Activated T-cell treated with anti-CD3 and anti-CD28 coated beads, Interleukin-2, amount 50 U/mL, for 24 hours (primary cell): ENCODE data around the gene PRDM16.

Source experiments
- DNase-seq: peaks from one replicate; pipeline ENCODE4 v3.0.0-alpha.2; 2020
- H3K27ac Mint-ChIP-seq: 2 replicates; pipeline ENCODE4 v1.8.0; 2020; ENCODE audit warnings: mild to moderate bottlenecking, mixed read lengths
- H3K27me3 Mint-ChIP-seq: 2 replicates; pipeline ENCODE4 v1.8.0; 2020; ENCODE audit warnings: mixed read lengths
- H3K36me3 Mint-ChIP-seq: 2 replicates; pipeline ENCODE4 v1.8.0; 2020; ENCODE audit warnings: low read depth, mixed read lengths
- H3K4me1 Mint-ChIP-seq: 2 replicates; pipeline ENCODE4 v1.8.0; 2020; ENCODE audit warnings: low read depth, mixed read lengths
- H3K4me3 Mint-ChIP-seq: 2 replicates; pipeline ENCODE4 v1.8.0; 2020; ENCODE audit warnings: mild to moderate bottlenecking, moderate library complexity, mixed read lengths
- H3K9me3 Mint-ChIP-seq: 2 replicates; pipeline ENCODE4 v1.8.0; 2020; ENCODE audit warnings: mixed read lengths

PRDM16 gene

GRCh38 chr1:3335754-3336640, 267.0 kb downstream of the PRDM16 start:
- Mint-ChIP-seq H3K36me3 (no peaks in the 10 kb centered on the region), H3K4me1 (no peaks in the 10 kb centered on the region), H3K27me3 (peaks cover 7% of the 10 kb centered on the region), H3K9me3 (no peaks in the 10 kb centered on the region), H3K4me3 (no peak overlapping the region), H3K27ac (no peak overlapping the region)
- DNase-seq, result no peak

- no peak overlapping the region for H3K4me3 Mint-ChIP-seq
- no peak for DNase-seq
- no peaks in the 10 kb centered on the region for H3K36me3 Mint-ChIP-seq
- H3K27ac Mint-ChIP-seq, result no peak overlapping the region
- H3K4me1 Mint-ChIP-seq, result no peaks in the 10 kb centered on the region
- H3K9me3 Mint-ChIP-seq, result no peaks in the 10 kb centered on the region
- H3K27me3 Mint-ChIP-seq, result peaks cover 7% of the 10 kb centered on the region
Measured at GRCh38 chr1:3336641-3337630, 267.9 kb downstream of the PRDM16 start.

GRCh38 chr1:3337798-3338724, 269.1 kb downstream of the PRDM16 start:
- no peak for DNase-seq
- no peak overlapping the region for H3K4me3 Mint-ChIP-seq
- peaks cover 6% of the 10 kb centered on the region for H3K9me3 Mint-ChIP-seq
- H3K4me1 Mint-ChIP-seq, result no peaks in the 10 kb centered on the region
- H3K27ac Mint-ChIP-seq, result no peak overlapping the region
- peaks cover 3% of the 10 kb centered on the region for H3K27me3 Mint-ChIP-seq
- no peaks in the 10 kb centered on the region for H3K36me3 Mint-ChIP-seq

- Mint-ChIP-seq H3K4me3 (no peak overlapping the region), H3K27ac (no peak overlapping the region), H3K4me1 (no peaks in the 10 kb centered on the region), H3K36me3 (no peaks in the 10 kb centered on the region), H3K27me3 (peaks cover 3% of the 10 kb centered on the region), H3K9me3 (peaks cover 6% of the 10 kb centered on the region)
- no peak for DNase-seq
Measured at GRCh38 chr1:3338725-3339070, 269.7 kb downstream of the PRDM16 start.

- no peaks in the 10 kb centered on the region for H3K36me3 Mint-ChIP-seq
- H3K27ac Mint-ChIP-seq, result no peak overlapping the region
- H3K27me3 Mint-ChIP-seq, result no peaks in the 10 kb centered on the region
- no peak overlapping the region for H3K4me3 Mint-ChIP-seq
- DNase-seq, result no peak
- H3K9me3 Mint-ChIP-seq, result peaks cover 16% of the 10 kb centered on the region
- H3K4me1 Mint-ChIP-seq, result no peaks in the 10 kb centered on the region
Measured at GRCh38 chr1:3339856-3340255, 270.9 kb downstream of the PRDM16 start.

- Mint-ChIP-seq H3K9me3 (peaks cover 18% of the 10 kb centered on the region), H3K4me1 (no peaks in the 10 kb centered on the region), H3K36me3 (no peaks in the 10 kb centered on the region), H3K27ac (no peak overlapping the region), H3K27me3 (no peaks in the 10 kb centered on the region), H3K4me3 (no peak overlapping the region)
- no peak for DNase-seq
Measured at GRCh38 chr1:3340548-3341235, 271.7 kb downstream of the PRDM16 start.

GRCh38 chr1:3341236-3341994, 272.4 kb downstream of the PRDM16 start:
- peaks cover 18% of the 10 kb centered on the region for H3K9me3 Mint-ChIP-seq
- H3K4me1 Mint-ChIP-seq, result no peaks in the 10 kb centered on the region
- H3K27ac Mint-ChIP-seq, result no peak overlapping the region
- no peaks in the 10 kb centered on the region for H3K36me3 Mint-ChIP-seq
- H3K4me3 Mint-ChIP-seq, result no peak overlapping the region
- peaks cover under 1% of the 10 kb centered on the region for H3K27me3 Mint-ChIP-seq
- DNase-seq, result no peak

- H3K4me3 Mint-ChIP-seq, result no peak overlapping the region
- H3K27me3 Mint-ChIP-seq, result peaks cover 6% of the 10 kb centered on the region
- peaks cover 18% of the 10 kb centered on the region for H3K9me3 Mint-ChIP-seq
- DNase-seq, result no peak
- no peaks in the 10 kb centered on the region for H3K36me3 Mint-ChIP-seq
- H3K27ac Mint-ChIP-seq, result no peak overlapping the region
- no peaks in the 10 kb centered on the region for H3K4me1 Mint-ChIP-seq
Measured at GRCh38 chr1:3342960-3343359, 274.0 kb downstream of the PRDM16 start.

GRCh38 chr1:3344395-3344794, 275.4 kb downstream of the PRDM16 start:
- Mint-ChIP-seq H3K4me3 (no peak overlapping the region), H3K9me3 (peaks cover 18% of the 10 kb centered on the region), H3K27ac (no peak overlapping the region), H3K4me1 (no peaks in the 10 kb centered on the region), H3K27me3 (peaks cover 6% of the 10 kb centered on the region), H3K36me3 (no peaks in the 10 kb centered on the region)
- no peak for DNase-seq

GRCh38 chr1:3345792-3346191, 276.8 kb downstream of the PRDM16 start:
- H3K27ac Mint-ChIP-seq, result no peak overlapping the region
- H3K36me3 Mint-ChIP-seq, result no peaks in the 10 kb centered on the region
- peaks cover 18% of the 10 kb centered on the region for H3K9me3 Mint-ChIP-seq
- no peaks in the 10 kb centered on the region for H3K4me1 Mint-ChIP-seq
- DNase-seq, result no peak
- H3K4me3 Mint-ChIP-seq, result no peak overlapping the region
- H3K27me3 Mint-ChIP-seq, result peaks cover 6% of the 10 kb centered on the region

- no peaks in the 10 kb centered on the region for H3K36me3 Mint-ChIP-seq
- H3K27ac Mint-ChIP-seq, result no peak overlapping the region
- H3K4me1 Mint-ChIP-seq, result no peaks in the 10 kb centered on the region
- H3K27me3 Mint-ChIP-seq, result peaks cover 6% of the 10 kb centered on the region
- H3K4me3 Mint-ChIP-seq, result no peak overlapping the region
- no peak for DNase-seq
- H3K9me3 Mint-ChIP-seq, result peaks cover 18% of the 10 kb centered on the region
Measured at GRCh38 chr1:3346478-3346877, 277.5 kb downstream of the PRDM16 start.

- Mint-ChIP-seq H3K36me3 (no peaks in the 10 kb centered on the region), H3K27me3 (peaks cover 7% of the 10 kb centered on the region), H3K27ac (no peak overlapping the region), H3K4me1 (no peaks in the 10 kb centered on the region), H3K9me3 (peaks cover 18% of the 10 kb centered on the region), H3K4me3 (no peak overlapping the region)
- no peak for DNase-seq
Measured at GRCh38 chr1:3347257-3348020, 278.4 kb downstream of the PRDM16 start.
